Activated effector memory CD4-positive, alpha-beta T cell treated with Interleukin-2 at 50 U/mL for 16 hours (primary cell): ENCODE measurements around the gene LCE6A.

Experiments used
- DNase-seq: peaks from one replicate; pipeline ENCODE4 v3.0.0-alpha.2; 2020

The LCE6A gene

DNA sequence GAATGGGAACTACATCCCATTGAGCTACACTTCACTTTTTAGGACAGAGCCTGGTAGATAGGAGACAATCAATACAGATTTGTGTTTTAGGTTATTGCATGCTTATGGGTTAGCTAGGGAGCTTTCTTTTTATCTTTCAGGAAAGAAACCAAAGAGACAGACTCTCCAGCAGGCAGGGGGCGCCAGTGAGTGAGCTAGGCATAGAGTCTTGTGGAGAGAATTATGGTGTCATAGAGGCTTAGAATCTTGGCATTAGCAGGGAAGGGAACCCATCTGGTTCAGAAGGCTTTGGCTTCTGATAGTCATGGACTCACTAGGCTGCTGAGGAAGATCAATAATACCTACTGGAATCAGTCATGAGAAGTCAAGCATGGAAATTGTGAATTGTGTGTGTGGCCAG is 35.4 kb downstream of the LCE6A start, which contains the start of gene SMCP:
TSS of gene SMCP (plus strand) at position 281 of the 400 bp plus-strand sequence. CDS start 6,101 bp downstream, outside the sequence.
- no peak for DNase-seq

DNA sequence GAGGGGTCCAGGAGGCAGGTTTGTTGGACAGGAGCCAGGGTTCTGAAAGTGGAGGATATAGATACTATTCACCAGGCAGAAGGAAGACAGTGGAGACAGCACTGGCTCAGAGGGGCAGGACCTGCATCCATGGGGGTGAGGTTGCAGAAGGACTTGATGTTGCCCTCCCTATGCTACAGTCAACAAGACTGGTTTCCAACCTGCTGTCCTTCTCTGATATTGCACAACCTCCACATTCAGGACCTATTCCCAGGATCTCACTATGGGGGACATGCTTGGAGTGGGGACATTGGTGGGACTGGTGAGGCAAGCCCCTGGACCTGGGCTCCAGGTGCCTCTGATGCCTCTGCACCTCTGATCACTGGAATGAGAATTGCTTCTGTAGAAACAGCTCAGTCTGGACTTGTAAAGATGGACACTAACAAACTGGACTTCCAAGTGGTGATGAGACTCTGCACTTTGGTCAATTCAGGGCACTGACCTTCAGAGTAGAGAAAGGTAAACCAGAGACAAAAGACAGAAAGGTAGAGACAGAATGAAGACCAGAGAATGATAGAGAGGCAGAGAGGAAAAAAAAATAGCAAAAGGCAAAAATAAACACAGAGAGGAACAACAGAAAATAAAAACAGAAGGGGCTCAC is 37.0 kb downstream of the LCE6A start:
- DNase-seq, result no peak

DNA sequence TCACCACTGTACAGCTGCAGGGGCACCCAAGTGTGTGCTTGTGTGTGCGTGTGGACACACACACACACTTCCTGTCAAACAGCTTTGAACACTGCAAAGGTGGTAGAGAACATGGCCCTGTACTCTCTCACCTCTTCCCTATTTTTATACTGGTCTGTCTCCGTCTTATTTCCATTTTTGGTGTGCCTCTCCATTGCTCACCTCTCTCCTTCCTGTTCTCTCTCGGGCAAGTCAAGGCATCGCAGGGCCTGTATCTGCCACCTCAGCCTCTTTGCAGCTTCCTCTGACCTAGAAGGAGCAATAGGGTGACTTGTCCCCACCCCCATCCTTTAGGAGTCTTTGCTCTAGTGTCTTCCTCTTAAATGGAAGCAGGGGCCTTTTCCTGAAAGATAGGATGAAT is 37.7 kb downstream of the LCE6A start:
- DNase-seq, result no peak

DNA sequence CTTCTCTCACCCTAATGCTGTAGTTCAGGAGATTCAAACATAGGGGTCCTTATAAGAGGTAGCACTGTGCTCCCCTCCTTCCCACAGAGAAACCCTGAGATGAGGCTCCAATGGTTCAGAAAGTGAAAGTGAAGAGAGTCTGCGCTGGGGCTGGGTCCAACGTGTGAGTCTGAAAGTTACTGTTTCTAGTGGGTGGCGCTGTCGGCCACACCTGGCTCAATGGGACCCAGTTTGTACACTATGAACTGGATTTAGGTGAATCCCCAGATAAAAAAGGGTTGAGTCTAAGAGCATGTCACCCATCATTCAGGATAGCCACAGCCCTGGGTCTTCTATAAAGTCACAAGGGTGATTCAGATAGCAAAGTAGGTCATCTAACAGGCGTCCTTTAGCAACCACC is 38.3 kb downstream of the LCE6A start:
- no peak for DNase-seq

DNA sequence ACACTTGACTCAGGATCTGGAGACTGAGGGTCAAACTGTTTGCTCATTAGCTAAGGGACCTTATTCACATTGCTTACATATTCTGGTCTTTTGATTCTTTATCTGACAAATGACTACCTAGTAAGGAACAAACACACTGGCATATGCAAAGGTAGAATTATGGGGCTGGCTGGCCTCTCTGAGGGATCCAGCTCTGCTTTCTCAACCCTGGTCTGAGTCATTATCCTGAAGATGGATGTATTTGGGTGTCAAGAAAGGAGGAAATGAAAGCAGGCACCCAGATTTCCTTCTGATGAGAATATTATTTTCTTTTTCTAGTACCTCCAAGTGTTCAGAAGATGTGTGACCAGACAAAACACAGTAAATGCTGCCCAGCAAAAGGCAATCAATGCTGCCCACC is 41.4 kb downstream of the LCE6A start:
- DNase-seq, result no peak

DNA sequence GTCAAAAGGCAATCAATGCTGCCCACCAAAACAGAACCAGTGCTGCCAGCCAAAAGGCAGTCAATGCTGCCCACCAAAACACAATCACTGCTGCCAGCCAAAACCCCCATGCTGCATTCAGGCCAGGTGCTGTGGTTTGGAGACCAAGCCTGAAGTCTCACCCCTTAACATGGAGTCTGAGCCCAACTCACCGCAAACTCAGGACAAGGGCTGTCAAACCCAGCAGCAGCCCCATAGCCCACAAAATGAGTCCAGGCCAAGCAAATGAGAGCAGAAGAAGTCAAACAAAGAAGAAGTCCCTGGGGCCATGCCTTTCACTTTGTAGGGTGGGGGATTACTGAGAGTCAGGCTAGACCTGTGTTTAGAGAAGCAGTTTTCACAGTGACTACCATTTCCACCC is 41.9 kb downstream of the LCE6A start:
- no peak for DNase-seq

DNA sequence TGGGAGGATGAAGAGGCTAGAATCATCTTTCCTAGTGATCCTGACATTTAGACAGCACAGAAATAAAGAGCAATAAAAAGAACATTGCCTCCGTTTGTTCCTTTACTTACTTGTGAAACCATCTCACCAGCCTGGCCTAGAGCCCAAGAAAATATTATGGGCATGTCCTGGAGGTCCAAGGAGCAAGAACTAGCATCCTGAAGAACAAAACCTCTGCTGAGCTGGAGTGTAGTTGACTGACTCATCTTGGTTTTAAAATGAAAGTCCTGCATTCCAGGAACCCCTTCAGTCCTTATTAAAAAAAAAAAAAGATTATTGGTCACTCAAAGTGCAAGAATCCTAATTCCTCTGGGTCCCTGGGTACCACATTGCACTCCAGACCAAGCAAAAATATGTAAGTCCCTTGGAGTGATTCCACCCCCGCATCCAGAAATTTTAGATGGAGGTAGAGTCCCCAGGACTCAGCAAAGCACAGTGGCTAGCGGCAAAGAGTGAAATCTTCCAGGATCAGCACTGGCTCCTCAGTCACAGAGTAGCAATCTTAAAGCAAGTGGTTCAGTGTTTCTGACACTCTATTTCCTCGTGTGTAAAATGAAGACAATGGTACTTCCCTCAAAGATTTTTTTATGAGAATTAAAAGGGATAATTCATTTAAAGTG is 42.4 kb downstream of the LCE6A start:
- no peak for DNase-seq

DNA sequence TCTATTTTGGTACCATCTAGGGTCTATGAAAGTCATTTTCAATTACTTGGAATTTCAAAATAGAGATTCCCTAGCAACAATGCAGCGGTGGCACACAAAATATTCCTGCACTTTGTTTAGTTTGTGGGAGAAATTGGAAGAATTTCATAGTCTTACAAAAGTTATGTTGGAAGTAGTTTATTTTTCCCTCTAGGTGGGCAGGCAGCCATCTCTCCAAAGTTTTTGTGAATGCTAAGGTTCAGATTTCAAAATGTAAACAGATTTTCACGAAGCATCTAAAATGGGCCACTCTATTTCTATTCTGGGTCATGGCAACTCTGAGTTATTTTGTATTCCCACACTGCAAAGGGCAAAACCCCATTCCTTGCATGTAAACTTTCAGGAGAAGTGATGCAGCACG is 43.4 kb downstream of the LCE6A start:
- DNase-seq, result no peak

DNA sequence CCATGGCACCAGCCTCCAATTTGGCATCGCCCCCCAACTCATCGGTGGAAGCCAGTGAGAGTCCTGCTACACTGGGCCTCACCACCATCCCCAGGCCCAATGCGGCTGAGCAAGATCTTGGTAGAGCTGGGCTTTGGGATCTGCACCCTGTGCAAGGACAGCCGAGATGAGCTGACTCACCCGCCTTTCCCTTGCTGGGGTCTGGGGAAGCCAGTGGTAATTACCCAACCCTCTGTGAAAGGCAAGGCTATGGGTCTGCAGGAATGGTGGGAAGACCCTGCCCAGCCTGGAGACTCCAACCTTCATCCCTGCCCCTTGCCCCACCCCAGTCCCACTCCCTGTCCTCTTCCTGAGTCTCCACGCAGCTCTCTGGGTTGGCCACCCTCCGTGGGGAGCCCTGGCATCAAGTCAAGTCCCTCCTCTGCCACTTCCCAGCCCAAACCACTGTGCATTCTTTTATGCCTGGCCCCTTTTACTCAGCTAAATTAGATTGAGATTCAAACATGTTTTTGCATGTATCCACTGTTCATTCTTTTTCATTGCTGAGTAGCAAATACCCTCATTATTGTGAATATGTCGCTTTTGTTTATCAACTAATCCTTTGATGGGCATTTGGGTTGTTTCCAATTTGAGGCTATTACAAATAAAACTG is 44.2 kb downstream of the LCE6A start:
- no peak for DNase-seq

DNA sequence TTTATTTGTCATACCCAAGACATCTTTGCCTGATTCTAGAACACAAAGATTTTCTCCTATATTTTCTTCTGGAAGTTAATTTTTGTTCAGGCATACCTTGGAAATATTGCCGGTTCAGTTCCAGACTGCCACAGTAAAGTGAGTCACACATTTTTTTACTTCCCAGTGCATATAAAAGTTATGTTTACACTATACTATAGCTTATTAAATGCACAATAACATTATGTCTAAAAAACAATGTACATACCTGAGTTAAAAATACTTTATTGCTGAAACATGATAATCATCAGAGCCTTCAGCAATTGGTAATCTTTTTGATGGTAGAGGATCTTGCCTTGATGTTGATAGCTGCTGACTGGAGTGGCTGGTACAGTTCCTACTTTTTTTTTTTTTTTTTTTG is 45.5 kb downstream of the LCE6A start:
- DNase-seq, result no peak
